Stimulated activated CD4-positive, alpha-beta T cell treated with anti-CD3 and anti-CD28 coated beads, Interleukin-2, amount 100 ng/mL, for 4 hours (primary cell): ENCODE measurements around the gene ANKRD40.

Experiments used
- DNase-seq: peaks from one replicate; pipeline ENCODE4 v3.0.0-alpha.2; 2020; ENCODE audit warnings: low read depth

ANKRD40 gene

DNA sequence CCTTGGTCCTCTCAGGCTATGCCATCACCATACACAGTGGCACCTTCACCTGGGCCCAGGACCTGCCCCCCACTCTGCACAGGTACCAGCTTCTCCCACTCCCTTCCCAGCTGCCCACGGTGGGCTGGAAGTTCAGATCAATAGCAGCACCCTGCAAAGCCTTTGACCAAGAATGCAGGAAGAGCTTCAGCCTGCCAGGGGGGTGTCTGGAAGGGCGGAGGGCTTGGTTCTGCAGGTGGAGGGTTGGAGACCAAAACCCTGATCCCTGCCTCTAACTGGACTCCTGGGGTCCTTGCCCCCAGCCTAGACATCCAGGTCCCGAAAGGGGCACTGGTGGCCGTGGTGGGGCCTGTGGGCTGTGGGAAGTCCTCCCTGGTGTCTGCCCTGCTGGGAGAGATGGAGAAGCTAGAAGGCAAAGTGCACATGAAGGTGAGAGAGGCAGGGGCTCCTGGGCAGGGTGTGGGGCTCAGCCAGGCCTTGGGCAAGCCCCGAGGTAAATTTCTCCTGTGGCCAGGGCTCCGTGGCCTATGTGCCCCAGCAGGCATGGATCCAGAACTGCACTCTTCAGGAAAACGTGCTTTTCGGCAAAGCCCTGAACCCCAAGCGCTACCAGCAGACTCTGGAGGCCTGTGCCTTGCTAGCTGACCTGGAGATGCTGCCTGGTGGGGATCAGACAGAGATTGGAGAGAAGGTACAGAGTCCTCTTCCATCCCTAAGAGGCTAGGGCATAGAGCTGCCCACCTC, 38.7 kb downstream of the ANKRD40 start:
- no peak for DNase-seq

DNA sequence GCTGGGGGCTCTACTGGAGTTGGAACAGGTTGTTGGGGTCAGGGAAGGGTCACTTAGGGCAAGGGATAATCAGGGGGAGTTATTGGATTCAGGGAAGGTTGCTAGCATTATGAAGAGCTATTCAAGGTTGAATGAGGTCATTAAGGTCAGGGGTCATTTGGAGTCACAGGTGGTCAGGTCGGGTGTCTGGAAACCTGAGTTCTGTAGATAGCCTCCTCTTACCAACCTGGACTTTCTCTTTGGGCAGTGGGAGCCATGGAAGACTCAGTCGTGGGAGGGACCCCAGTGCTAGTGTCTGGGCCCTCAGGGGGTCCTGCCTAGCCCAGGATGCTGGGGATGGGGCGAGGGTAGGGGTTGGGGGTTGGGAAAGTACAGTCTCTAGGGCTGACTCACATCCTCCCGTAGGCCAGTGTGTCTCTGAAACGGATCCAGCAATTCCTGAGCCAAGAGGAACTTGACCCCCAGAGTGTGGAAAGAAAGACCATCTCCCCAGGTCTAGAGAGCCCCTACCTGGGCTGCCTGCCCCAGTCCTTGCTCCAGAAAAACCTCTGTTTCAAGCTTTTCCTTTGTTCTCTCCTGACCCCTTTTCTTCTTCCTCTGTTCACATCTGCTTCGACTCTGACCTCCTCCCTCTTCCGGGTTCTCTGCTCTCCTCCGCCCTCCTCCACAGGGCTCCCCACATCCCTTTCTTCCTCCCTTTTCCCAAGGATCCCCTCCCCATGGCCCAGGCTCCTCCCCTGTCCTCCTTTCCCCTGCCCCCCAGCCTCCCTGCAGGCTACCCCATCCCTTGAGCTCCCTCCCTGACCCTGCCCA, 39.5 kb downstream of the ANKRD40 start:
- DNase-seq, result no peak

DNA sequence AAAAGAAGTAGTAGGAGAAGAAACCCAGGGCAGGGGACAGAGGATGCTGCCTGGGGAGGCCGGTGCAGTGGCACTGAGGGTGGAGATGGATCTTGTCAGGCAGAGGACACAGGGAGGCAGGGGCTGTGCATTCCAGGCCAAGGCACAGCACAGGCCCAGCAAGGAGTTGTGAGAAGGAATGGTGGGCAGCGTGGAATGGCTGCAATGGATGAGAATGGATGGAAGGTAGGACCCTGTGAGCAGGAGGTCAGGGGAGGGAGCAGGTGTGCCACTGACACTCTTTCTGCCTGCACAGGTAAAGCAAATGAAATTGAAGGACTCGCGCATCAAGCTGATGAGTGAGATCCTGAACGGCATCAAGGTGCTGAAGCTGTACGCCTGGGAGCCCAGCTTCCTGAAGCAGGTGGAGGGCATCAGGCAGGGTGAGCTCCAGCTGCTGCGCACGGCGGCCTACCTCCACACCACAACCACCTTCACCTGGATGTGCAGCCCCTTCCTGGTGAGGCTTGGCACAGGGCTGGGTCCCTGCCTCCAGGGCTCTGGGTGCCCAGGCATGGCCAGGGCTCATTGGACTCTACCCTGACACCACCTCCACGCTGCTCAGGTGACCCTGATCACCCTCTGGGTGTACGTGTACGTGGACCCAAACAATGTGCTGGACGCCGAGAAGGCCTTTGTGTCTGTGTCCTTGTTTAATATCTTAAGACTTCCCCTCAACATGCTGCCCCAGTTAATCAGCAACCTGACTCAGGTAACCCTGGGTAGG, 40.3 kb downstream of the ANKRD40 start:
- no peak for DNase-seq

DNA sequence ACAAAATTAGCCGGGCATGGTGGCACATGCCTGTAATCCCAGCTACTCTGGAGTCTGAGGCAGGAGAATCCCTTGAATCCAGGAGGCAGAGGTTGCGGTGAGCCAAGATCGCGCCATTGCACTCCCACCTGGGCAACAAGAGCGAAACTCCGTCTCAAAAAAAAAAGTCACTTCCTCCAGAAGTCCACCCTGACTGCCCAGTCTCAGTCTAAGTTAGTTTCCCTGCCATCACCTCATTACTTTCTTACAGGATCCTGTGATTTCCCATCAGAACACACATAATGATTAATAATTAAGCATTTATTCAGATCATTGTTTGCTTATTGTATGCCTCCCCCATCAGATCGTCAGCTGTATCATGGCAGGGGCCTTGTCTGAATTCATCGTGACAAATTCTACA, 41.4 kb downstream of the ANKRD40 start:
- DNase-seq, result no peak

DNA sequence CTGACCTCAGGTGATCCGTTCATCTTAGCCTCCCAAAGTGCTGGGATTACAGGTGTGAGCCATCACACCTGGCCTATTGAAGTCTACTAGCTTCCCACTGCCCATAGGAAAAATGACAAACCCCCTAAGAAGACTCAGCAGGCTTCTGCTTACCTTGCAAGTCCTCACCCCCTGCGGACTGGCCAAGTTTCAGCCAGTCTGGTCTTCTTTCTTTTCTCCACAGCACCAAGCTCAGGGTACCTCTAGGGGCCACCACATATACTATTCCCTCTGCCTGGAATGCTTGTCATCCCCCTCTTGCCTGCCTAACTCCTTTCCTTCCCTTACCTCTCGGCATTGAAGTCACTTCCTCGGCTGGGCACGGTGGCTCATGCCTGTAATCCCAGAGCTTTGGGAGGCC, 41.9 kb downstream of the ANKRD40 start:
- no peak for DNase-seq

DNA sequence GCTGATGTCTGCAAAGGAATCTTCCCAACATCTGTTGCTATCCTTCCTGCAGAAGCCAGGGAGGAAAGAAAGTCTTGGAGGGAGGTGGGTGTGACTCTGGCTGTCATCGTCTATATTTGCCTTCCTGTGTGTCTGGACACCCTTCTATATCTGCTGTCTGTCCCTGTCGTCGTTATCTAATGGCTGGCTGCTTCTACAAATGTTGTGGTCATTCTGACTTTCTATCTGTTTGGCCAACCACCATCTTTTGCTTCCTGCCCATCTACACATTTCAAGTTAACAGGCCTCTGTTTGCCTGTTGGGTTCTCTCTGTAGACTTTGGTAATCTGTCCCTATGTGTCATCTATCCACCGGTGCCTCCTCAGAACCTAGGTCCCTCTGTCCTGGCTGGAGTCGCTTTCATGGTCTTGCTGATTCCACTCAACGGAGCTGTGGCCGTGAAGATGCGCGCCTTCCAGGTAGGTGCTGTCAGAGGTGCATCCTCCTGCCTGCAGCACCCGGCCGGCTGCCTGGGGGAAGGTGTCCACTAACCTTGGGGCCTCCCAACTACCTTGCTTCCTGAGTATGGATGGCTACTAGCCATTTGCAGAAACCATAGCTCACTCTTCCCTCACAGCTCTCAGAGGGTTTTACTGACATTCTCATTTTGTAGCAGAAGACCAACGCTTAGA, 42.8 kb downstream of the ANKRD40 start:
- no peak for DNase-seq

DNA sequence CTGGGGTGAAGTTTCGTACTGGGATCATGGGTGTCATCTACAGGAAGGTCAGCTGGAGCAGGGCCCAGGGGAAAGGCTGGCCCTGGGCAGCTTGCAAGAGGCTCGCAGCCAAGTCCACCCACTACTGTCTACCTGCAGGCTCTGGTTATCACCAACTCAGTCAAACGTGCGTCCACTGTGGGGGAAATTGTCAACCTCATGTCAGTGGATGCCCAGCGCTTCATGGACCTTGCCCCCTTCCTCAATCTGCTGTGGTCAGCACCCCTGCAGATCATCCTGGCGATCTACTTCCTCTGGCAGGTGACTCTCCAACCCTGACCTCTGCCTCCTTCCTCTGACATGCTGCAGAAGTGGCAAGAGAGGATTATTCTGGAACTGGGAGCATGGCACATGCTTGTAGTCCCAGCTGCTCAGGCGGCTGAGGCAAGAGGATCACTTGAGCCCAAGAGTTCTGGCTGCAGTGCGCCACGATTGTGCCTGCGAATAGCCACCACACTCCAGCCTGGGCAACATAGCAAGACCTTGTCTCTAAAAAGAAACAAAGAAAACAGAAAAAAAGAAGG, 43.8 kb downstream of the ANKRD40 start:
- no peak for DNase-seq

DNA sequence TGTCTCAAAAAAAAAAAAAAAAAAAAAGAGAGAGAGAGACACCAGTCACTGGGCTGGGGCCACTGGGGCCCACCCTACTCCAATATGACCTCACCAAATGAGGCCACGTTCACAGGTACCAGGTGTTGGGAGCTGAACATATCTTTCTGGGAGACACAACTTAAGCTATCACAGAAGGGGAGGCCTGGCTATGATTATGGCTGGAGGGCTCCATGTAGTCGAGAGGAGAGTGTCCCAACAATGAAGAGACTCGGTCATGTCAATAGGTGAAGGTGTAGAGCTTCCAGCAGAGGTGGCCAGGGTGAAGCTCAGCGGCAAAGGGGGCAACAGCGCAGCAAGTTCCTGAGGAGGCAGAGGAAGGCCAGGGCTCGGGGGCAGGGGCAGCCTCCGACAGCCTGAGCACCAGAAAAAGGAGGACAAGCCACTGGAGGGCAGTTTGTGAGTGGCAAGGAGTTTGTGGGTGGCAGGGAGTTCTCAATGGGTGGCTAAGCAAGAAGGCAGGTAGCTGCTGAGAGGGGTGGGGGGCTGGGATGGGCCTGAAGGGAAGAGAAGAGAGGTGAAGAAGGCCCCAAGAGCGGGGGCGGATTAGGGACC, 45.0 kb downstream of the ANKRD40 start:
- DNase-seq, result no peak

DNA sequence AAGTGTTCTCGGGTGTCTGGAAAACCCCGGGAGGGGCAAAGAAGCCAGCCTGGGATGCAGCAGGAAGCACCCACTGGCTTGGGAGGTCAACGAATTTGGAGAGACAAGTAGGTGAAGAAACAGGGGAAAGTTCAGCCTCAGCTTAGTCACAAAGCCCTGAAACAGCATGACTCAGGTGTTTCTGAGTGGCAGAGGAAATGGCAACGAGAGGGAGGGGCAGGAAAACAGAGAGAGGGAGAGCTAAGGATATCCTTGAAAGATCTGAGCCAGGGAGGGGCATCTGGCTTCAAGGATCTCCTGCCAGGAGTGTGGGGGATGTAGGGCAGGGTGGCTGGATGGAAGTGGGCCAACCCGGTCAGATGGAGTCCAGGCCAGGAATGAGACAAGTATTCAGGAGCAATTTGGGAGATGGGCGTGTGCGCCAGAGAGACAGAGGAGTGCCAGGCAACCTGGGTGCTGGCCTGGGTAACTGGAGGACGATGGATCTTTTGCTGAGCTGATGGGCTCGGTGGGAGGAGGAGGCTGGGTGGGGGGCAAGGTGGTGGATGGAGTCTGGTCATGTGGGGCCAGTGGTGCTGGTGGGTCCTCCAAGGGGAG, 45.8 kb downstream of the ANKRD40 start:
- peak; percentile 9 for DNase-seq

DNA sequence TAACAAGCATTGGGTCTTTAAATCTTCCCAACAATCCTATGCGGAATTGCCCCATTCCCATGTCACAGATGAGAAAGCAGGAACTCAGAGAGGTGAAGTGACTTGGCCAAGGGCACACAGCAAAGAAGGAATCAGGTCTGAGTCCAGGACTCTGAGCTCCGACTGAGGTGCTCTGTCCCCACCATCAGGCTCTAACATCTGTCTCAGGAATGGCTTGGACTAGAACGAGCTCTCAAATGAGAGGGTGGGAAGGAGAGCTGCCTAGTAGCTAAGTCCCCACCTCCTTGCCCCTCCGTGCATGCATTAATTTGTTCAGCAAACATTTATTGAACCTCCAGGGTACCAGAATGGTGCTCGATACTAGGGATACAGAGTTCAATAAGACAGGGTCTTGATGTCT, 46.4 kb downstream of the ANKRD40 start:
- no peak for DNase-seq

DNA sequence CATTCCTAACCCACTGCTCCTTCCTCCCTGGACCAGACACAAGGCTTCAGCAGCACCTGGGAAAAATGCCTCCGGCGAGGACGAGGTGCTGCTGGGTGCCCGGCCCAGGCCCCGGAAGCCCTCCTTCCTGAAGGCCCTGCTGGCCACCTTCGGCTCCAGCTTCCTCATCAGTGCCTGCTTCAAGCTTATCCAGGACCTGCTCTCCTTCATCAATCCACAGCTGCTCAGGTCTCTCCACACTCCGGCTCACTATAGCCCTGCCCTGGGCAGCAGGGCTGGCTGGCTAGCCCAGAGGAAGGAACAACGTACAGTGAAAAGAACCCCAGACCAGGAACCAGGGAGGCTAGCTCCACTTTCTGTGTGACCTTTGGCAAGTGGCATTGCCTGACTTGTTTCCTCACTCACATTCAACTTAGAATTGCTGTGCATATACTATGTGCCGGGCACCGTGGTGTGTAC, 46.8 kb downstream of the ANKRD40 start:
- no peak for DNase-seq

DNA sequence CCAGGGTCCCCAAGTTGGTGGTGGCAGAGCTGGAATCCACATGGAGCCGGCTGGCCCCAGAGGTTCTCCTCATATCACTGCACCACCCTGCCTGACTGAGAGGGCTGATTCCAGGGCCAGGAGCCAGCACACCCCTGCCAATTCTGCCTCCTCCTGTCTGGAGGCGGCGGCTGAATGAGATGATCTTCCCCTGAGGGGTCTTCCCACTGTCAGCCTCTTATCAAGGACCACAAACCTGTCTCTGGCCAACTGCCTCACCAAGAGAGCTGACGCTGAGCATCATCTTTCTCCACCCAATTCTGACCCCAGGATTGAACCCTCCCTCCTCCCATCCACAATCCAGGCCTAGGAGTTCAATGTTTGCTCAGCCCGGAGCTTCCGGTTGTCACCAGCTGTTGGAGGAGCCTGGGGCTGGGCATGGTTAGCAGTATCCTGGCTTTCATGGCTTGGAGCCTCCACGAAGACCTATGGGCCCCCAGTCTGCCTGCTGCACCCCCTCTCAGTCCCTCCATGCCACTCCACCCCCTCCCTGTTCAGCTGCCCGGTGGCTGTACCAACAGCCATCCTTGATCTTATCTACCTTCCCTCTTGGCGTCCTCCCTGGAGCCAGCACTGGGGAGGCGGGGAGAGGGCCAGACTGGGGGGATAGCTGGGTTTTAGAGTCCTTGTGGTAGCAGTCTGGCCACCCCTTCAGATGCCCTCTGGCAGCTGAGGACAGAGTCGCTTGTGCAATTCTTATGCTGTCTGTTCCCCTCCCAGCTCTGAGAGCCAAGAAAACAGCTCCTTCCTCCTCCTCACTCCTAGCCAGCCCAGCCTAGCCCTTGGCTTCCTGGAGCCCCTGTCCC, 47.5 kb downstream of the ANKRD40 start:
- DNase-seq, result no peak

DNA sequence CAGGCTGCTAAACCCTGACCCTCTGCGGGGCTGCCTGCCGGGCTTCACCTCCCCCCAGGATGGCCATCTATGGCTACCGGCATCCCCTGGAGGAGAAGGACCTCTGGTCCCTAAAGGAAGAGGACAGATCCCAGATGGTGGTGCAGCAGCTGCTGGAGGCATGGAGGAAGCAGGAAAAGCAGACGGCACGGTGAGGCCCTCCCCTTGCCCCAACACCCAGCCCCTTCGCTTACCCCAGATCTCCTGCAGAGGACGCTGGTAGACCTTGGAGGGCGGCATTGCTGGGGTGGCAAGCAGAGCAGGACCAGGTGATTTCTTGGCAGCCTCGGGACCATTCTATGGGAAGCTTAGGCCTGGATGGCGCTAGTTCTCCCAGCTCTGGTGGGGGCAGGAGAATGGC, 48.5 kb downstream of the ANKRD40 start:
- no peak for DNase-seq

DNA sequence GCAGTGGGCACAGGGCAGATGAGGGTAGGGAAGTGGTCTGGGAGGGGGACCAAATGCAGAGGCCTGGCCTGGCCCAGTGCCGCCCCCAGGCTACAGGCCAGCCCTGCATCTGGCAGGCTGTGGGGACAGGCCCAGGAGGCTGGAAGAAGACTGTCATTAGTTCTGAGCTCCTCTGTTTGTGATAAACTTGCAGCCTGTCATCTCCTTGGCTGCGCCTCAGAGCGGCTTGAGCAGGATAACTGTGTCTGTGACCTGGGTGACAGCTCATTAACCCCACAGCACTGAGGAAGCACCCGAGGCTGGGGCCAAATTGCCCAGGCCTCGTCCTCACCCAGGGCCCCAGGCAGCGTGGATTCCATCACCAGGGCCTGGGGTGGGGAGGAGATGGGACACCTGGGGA, 49.1 kb downstream of the ANKRD40 start:
- DNase-seq, result no peak

DNA sequence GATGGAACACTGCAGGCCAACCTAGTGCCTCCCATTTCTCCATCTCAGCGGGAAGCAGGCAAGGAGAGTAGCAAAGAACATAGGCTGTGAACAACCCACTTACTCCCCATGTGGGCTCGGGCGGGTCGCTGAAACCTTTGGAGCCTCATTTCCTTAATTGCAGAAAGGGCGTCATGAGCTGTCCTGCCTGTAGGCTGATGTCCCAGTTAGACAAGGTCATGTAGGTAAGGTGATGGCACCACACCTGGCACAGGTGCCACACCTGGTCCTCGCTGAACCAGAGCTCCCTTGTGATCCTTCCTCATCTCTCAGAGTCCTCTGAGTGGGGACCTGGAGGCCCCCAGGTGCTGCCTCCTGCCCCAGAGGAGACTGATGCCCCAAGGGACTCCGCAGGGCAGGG, 50.1 kb downstream of the ANKRD40 start:
- no peak for DNase-seq

DNA sequence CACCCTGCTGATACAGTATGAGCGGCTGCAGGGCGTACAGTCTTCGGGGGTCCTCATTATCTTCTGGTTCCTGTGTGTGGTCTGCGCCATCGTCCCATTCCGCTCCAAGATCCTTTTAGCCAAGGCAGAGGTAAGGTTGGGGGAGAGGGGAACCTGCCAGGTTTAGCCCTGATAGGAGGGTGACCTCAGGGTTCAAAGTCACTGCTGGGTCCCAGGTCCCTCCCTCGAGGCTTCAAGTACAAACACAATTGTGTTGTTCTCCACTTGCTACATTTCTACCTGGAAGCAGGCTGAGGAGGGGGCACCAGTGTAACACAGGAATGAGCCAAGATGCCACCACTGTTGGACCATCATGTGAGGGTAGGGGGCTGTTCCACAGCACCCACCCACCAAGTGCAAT, 50.7 kb downstream of the ANKRD40 start:
- DNase-seq, result no peak

DNA sequence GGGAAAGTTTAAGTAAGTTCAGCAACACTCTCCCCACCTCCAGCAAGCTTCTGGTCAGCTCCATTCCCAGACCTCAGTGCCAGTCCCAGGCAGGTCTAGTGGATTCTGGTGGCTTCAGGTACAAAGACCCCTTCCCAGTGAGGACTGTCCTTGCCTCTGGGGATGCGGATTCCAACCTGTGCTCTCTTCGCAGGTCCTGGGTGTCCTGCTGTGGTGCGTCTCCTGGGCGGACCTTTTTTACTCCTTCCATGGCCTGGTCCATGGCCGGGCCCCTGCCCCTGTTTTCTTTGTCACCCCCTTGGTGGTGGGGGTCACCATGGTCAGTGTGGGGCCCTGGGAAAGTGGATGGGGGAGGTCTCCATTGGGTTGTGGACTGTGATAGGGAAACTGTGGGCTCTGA, 51.2 kb downstream of the ANKRD40 start:
- no peak for DNase-seq

DNA sequence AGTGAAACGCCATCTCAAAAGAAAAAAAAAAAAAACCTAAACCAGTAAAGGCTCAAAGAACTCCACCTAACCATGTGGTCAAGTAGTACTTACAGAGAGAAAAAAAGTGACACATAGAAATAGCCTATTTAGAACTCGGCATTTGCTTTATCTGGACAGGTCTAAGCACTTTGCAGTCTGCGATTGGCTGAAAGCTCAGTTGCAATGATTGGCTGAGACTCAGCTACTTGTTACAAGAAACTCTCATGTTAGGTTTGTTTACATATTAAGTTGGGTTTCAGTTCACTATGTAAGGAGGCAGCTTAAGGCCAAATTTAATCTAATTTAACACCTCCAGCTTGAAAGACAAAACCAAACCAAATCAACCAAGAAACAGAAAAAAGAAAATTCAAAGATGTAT, 54.0 kb downstream of the ANKRD40 start:
- no peak for DNase-seq

DNA sequence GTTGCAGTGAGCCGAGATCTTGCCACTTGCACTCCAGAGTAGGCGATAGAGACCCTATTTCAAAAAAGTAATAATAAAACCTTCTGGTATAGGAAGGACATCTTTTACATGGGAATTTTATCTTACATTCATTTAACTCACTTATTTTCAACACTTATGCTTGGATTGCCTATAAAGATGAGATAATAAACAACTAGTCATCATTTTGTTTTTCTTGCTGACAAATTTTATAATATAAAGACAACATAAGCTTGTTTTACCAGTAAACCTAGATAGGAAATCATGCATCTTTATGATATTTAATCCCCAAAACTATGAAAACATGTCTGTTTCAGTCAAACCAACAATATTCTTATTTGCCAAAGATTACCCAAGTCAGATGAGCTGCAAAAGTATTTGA, 56.1 kb downstream of the ANKRD40 start:
- no peak for DNase-seq
